Measurements from ENCODE around the gene SLC35G4. TPM values are rescaled to one million over a fixed set of nuclear protein-coding genes. Genes with fewer than 3 reads are reported as not detected.

Gene SLC35G4
- polyA plus RNA-seq, 1 donor from 2014 or later: not detected

- Histone ChIP-seq H3K4me3 (ENCODE audit: low read length) (no peak overlapping the region), H3K27ac (ENCODE audit: low read length) (no peak overlapping the region), H3F3A (ENCODE audit: insufficient read depth, low read length, poor library complexity, severe bottlenecking) (no peaks in the 10 kb centered on the region), H3K79me2 (replicated peaks; ENCODE audit: insufficient read depth, low read length) (no peaks in the 10 kb centered on the region), H3K9ac (ENCODE audit: low read length) (no peak overlapping the region), H3K27me3 (ENCODE audit: insufficient read depth, low read depth, low read length) (no peaks in the 10 kb centered on the region), H4K20me1 (ENCODE audit: insufficient read depth) (no peaks in the 10 kb centered on the region), H3K9me2 (ENCODE audit: insufficient read depth, low read length) (no peaks in the 10 kb centered on the region), H3K9me3 (ENCODE audit: low read length) (no peaks in the 10 kb centered on the region), H2AFZ (ENCODE audit: low read depth, low read length) (no peak overlapping the region), H3K36me3 (ENCODE audit: insufficient read depth, low read length) (no peaks in the 10 kb centered on the region), H3K4me2 (ENCODE audit: low read length) (no peak overlapping the region)
- no peak for TF ChIP-seq REST (IDR thresholded peaks at IDR 0.05; ENCODE audit: borderline replicate concordance)
- TF ChIP-seq CTCF (IDR thresholded peaks at IDR 0.05; ENCODE audit: poor library complexity, severe bottlenecking): no peak
- no peak for TF ChIP-seq MXI1 (conservative IDR thresholded peaks at IDR 0.05; ENCODE audit: poor library complexity, severe bottlenecking)
- TF ChIP-seq RAD21 (conservative IDR thresholded peaks at IDR 0.05): no peak
- no peak for TF ChIP-seq POLR2AphosphoS5 (IDR thresholded peaks at IDR 0.05)
- no peak for TF ChIP-seq EZH2 (IDR thresholded peaks at IDR 0.05; ENCODE audit: borderline replicate concordance, insufficient read depth, low read length, poor library complexity, severe bottlenecking)
- TF ChIP-seq EP300 (conservative IDR thresholded peaks at IDR 0.05; ENCODE audit: poor library complexity, severe bottlenecking): no peak
- no peak for TF ChIP-seq SMC3 (conservative IDR thresholded peaks at IDR 0.05; ENCODE audit: poor library complexity)
- TF ChIP-seq TAF1 (IDR thresholded peaks at IDR 0.05; ENCODE audit: low read depth): no peak
Observed at GRCh38 chr18:11565716-11566115, 43.7 kb upstream of the SLC35G4 start.

- Histone ChIP-seq H3F3A (ENCODE audit: insufficient read depth, low read length, poor library complexity, severe bottlenecking) (no peaks in the 10 kb centered on the region), H3K9me3 (ENCODE audit: low read length) (no peaks in the 10 kb centered on the region), H2AFZ (ENCODE audit: low read depth, low read length) (no peak overlapping the region), H3K27ac (ENCODE audit: low read length) (no peak overlapping the region), H3K4me3 (ENCODE audit: low read length) (no peak overlapping the region), H3K4me2 (ENCODE audit: low read length) (no peak overlapping the region), H3K9me2 (ENCODE audit: insufficient read depth, low read length) (no peaks in the 10 kb centered on the region), H3K9ac (ENCODE audit: low read length) (no peak overlapping the region), H3K79me2 (replicated peaks; ENCODE audit: insufficient read depth, low read length) (no peaks in the 10 kb centered on the region), H3K36me3 (ENCODE audit: insufficient read depth, low read length) (no peaks in the 10 kb centered on the region), H4K20me1 (ENCODE audit: insufficient read depth) (no peaks in the 10 kb centered on the region), H3K27me3 (ENCODE audit: insufficient read depth, low read depth, low read length) (no peaks in the 10 kb centered on the region)
- no peak for TF ChIP-seq MXI1 (conservative IDR thresholded peaks at IDR 0.05; ENCODE audit: poor library complexity, severe bottlenecking)
- TF ChIP-seq RAD21 (conservative IDR thresholded peaks at IDR 0.05): no peak
Observed at GRCh38 chr18:11566236-11566965, 43.0 kb upstream of the SLC35G4 start.

All from neural cell (in vitro differentiated cells).